Upper lobe of right lung (tissue), 1 donor: ENCODE data around the gene MTCL1. TPM values are rescaled to one million over a fixed set of nuclear protein-coding genes. Genes with fewer than 3 reads are reported as not detected.

Source experiments
- ATAC-seq: fragments of 200-7000 bp; cut with Tn5 transposase; one replicate; pipeline ENCODE4 v1.9.1; 2020; ENCODE audit warnings: mild to moderate bottlenecking, moderate library complexity
- DNase-seq: peaks from one replicate; pipeline ENCODE4 v3.0.0-alpha.2; 2020
- H3K27ac ChIP-seq: fragments of 200-600 bp; one replicate; pipeline ENCODE4 v1.8.0; 2022
- H3K27me3 ChIP-seq: fragments of 200-600 bp; one replicate; pipeline ENCODE4 v1.8.0; 2022; ENCODE audit warnings: mild to moderate bottlenecking
- H3K36me3 ChIP-seq: fragments of 200-600 bp; one replicate; pipeline ENCODE4 v1.8.0; 2022
- H3K4me1 ChIP-seq: fragments of 200-600 bp; one replicate; pipeline ENCODE4 v1.8.0; 2022
- H3K4me3 ChIP-seq: fragments of 200-600 bp; one replicate; pipeline ENCODE4 v1.8.0; 2022; ENCODE audit warnings: mild to moderate bottlenecking
- H3K9me3 ChIP-seq: fragments of 200-600 bp; one replicate; pipeline ENCODE4 v1.8.0; 2022
- CTCF ChIP-seq: fragments of 200-600 bp; IDR thresholded peaks from one replicate; pipeline ENCODE4 v1.8.0; 2022; ENCODE audit warnings: antibody characterized with exemption
- intact Hi-C: fragments of 100-400 bp; cut with DNase I; formaldehyde crosslinking; loops from one replicate; pipeline ENCODE4 v1.11.0; 2022
- total RNA-seq: library from RNA; stranded (reverse); fragmentation: NEBNext Ultra II Directional; extraction: Animal tissue kit (Norgen Biotek cat#: 25700); gene quantifications from one replicate; pipeline ENCODE4 v1.2.1, GENCODE V29; 2021
- donor health status: DM: no; HTN: yes; CAD: no; lungs with severe emphysema.

Gene MTCL1
- total RNA-seq, 1 donor from 2014 or later: 10.1 TPM

GRCh38 chr18:8812631-8813030 lies 107.3 kb downstream of the MTCL1 start:
- ATAC-seq (no peak), DNase-seq (no peak)
- H3K27me3 ChIP-seq: no peaks in the 10 kb centered on the region
- intact Hi-C loops: no loop called here
- H3K4me3 ChIP-seq: no peak overlapping the region
- no peaks in the 10 kb centered on the region for H3K36me3 ChIP-seq
- H3K27ac ChIP-seq: no peak overlapping the region
- no peaks in the 10 kb centered on the region for H3K9me3 ChIP-seq
- no peaks in the 10 kb centered on the region for H3K4me1 ChIP-seq
- TF ChIP-seq CTCF: no peak

- Histone ChIP-seq H3K27me3 (no peaks in the 10 kb centered on the region), H3K4me3 (no peak overlapping the region), H3K4me1 (no peaks in the 10 kb centered on the region), H3K9me3 (no peaks in the 10 kb centered on the region), H3K27ac (no peak overlapping the region), H3K36me3 (no peaks in the 10 kb centered on the region)
- no peak for ATAC-seq
- no peak for DNase-seq
- no peak for TF ChIP-seq CTCF
- intact Hi-C loops: no loop called here
These were observed 108.3 kb downstream of the MTCL1 start for GRCh38 chr18:8813611-8814010.

- no peaks in the 10 kb centered on the region for H3K4me1 ChIP-seq
- H3K27me3 ChIP-seq: no peaks in the 10 kb centered on the region
- H3K36me3 ChIP-seq: no peaks in the 10 kb centered on the region
- intact Hi-C loops: no loop called here
- H3K4me3 ChIP-seq: no peak overlapping the region
- H3K27ac ChIP-seq: no peak overlapping the region
- no peak for TF ChIP-seq CTCF
- ATAC-seq (no peak), DNase-seq (no peak)
- no peaks in the 10 kb centered on the region for H3K9me3 ChIP-seq
These were observed 108.8 kb downstream of the MTCL1 start for GRCh38 chr18:8814206-8814605.

GRCh38 chr18:8816220-8816619 lies 110.9 kb downstream of the MTCL1 start:
- H3K36me3 ChIP-seq: no peaks in the 10 kb centered on the region
- no peak overlapping the region for H3K27ac ChIP-seq
- no peak for TF ChIP-seq CTCF
- DNase-seq: no peak
- no peak overlapping the region for H3K4me3 ChIP-seq
- intact Hi-C loops: no loop called here
- no peaks in the 10 kb centered on the region for H3K9me3 ChIP-seq
- no peak for ATAC-seq
- H3K27me3 ChIP-seq: no peaks in the 10 kb centered on the region
- H3K4me1 ChIP-seq: no peaks in the 10 kb centered on the region

- H3K9me3 ChIP-seq: no peaks in the 10 kb centered on the region
- no peak for TF ChIP-seq CTCF
- no peak overlapping the region for H3K27ac ChIP-seq
- ATAC-seq (peak; percentile 41), DNase-seq (no peak)
- no peaks in the 10 kb centered on the region for H3K36me3 ChIP-seq
- H3K4me1 ChIP-seq: no peaks in the 10 kb centered on the region
- H3K4me3 ChIP-seq: no peak overlapping the region
- no peaks in the 10 kb centered on the region for H3K27me3 ChIP-seq
- intact Hi-C loops: no loop called here
These were observed 111.5 kb downstream of the MTCL1 start for GRCh38 chr18:8816816-8817215.

GRCh38 chr18:8818982-8819381 lies 113.6 kb downstream of the MTCL1 start:
- no peak overlapping the region for H3K27ac ChIP-seq
- intact Hi-C loops: no loop called here
- H3K27me3 ChIP-seq: no peaks in the 10 kb centered on the region
- DNase-seq (no peak), ATAC-seq (no peak)
- no peak overlapping the region for H3K4me3 ChIP-seq
- no peak for TF ChIP-seq CTCF
- no peaks in the 10 kb centered on the region for H3K36me3 ChIP-seq
- H3K4me1 ChIP-seq: no peaks in the 10 kb centered on the region
- no peaks in the 10 kb centered on the region for H3K9me3 ChIP-seq
